Measurements from ENCODE around the gene KAZALD1.

The KAZALD1 gene, protein sequence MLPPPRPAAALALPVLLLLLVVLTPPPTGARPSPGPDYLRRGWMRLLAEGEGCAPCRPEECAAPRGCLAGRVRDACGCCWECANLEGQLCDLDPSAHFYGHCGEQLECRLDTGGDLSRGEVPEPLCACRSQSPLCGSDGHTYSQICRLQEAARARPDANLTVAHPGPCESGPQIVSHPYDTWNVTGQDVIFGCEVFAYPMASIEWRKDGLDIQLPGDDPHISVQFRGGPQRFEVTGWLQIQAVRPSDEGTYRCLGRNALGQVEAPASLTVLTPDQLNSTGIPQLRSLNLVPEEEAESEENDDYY

DNA sequence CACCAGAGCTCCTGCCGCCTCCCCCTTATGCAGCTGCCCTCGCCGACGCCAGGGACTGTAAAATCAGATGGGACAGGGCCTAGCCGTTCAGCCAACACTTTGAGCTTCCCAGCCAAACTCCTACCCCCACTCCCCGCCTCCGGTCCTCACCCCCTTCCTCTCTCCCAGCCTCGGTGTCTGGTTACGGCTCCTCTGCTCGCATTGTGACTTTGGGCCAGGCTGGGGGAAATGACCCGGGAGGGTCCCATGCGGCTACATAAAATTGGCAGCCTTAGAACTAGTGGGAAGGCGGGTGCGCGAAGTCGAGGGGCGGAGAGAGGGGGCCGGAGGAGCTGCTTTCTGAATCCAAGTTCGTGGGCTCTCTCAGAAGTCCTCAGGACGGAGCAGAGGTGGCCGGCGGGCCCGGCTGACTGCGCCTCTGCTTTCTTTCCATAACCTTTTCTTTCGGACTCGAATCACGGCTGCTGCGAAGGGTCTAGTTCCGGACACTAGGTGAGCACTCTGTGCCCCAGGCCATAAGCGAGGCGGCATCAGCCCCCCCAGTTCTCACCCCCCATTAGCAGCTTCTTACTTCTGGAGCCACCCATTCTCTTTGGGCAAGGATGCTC lies at the start of gene KAZALD1:
Gene KAZALD1, plus strand, starts transcription at position 366 of the 608 bp plus-strand sequence. CDS start 604 bp downstream, outside the sequence.
- no peak for DNase-seq

DNA sequence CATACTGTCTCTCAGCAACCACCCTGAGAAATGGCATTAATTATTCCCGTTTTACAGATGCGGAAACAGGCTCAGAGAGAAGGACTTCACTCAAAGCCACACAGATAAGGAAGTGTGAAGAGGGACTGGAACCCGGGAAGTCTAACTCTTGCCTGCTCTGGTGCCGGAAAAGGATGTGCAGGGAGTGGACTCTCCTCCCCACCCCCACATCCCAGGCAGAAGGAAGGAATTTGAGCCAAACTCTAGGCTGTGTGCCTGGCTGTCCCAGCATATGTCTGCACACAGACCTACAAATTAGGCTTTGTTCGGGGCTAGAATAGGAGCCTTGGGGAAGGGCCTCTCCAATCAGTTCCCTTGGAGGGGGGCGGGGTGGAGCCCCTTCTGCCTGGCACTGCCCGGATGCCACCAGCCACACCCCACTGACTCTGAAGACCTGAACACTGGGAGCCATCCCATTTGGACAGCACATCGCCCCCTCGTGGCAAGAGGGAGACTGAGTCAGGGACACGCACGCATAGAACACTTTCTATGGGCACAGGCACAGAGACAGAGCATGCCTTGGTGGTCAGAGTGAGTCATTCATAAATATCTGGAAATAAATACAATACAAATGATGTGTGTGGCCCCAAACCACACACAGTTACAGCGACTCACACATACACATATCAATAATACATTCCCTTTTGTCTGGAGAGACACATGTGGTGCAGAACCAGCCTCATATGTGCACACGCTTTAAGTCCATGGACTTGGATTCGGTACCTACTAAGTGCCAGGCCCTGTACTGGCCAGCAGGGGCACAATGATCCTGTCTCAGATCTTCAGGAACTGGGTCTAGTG lies 49.0 kb upstream of the KAZALD1 start:
- peak; percentile 79 to 81 for DNase-seq

DNA sequence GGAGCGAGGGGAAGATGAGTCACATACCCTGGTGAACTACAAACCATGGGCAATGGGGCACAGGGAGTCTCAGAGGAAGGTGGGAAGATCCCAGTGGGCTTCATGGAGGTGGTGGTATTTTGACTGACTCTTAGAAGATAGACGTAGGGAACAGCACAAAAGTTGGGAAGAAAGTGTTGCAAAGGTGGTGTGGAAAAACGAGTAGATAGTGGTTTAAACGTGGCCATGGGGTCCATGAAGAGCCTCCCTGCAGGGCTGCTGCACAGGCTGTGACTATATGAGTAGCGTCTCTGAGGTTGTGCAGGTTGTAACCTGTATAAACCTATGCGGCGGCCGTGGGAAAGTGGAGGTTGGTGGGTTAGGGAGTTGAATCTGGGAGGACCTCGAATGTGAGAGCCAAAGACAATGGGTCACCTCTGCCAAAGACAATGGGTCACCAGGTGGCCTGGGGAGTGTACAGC lies 48.4 kb upstream of the KAZALD1 start:
- DNase-seq: no peak

DNA sequence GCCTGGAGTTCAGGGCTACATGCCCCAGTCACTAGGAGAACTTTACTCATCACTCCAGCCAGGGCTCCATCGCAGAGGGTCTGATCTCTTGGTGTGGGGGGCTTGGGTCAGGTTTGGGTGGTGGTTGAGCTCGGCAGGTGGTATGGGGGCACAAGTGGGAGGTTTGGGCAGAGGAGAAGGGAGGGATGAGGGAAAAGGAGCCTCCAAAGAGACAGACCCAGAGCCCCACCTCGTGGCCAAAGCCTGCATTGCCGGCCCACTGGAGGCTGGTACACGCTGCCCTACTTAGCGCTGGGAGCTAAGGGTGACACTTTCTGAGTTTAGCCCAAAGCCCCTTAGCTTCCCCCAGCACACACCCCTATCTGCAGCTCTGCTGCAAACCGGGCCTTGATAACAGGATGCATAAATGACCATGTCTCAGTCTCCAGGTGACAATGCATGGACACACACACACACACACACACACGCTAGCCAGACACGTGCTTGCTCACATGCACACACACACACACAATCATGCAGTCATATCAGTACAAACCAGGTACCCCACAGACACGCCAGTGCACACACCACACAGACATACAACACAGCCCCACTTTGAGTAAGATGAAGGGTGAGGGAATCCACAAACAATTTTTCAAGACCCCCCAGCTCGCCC lies 47.4 kb upstream of the KAZALD1 start:
- peak in 1 of 2 donors; percentile 94 for DNase-seq

DNA sequence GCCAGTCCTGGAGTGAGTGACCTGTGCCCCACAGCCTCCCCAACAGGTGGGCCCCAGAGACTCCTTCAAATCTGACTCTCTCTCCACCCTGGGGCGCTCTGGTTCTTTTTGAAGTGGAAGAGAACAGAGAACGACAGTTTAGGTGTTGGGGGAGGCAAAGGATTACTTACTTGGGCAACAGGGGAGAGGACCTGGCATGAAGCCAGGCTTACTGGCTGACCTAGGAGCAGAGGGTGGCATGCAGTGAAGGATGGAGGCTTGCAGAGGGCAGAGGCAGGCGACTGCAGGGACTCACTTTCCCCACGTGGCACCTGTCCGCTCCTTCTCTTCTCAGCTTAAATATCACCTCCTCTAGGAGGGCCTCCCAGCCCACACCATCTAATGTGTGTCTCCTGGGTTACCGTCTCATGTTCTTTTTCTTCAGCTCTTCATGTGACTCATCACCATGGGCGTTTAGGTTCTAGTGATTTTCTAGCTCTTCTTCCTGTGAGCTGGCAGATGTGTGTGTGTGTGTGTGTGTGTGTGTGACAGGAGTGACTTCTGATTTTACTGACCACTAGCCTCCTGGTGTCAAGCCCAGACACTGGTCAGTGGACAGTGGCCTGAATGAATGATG lies 46.7 kb upstream of the KAZALD1 start:
- DNase-seq: no peak

DNA sequence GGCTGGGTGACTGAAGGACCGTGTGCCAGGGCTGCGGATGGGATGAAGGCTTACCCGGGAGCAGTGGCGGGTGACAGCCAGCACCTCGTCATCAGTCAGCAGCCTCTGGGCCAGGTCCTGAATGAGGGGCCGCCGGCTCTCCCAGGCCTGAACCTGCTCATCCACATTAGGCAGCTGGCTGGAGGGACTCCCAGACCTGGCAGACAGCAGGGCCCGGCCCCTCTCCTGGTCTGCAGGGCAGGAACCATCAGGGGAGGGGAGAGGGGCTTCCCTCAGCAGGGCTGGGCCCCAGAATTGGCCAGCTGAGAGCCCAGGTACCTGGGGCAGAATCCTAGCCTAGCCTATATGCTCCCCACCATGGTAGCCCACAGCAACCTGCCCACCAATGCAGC lies 46.2 kb upstream of the KAZALD1 start:
- no peak for DNase-seq

DNA sequence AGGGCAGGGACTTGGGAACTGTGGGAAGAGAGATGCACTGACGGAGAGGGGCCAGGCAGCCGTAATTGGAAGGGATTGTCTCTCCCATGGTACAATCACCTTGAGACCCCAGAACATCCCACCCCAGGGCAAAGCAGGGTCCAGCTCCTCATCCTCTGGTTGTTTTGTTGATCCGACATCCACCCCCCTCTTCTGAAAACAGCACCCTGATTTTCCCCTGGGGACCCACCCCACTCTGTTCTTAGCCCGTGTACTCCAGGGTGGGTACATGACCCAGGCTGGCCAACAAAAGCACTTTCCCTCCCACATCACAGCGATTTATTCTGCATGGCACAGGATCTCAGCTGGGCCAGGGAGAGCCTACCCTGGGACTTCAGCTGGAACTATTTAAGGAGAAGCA lies 45.0 kb upstream of the KAZALD1 start:
- DNase-seq: no peak

DNA sequence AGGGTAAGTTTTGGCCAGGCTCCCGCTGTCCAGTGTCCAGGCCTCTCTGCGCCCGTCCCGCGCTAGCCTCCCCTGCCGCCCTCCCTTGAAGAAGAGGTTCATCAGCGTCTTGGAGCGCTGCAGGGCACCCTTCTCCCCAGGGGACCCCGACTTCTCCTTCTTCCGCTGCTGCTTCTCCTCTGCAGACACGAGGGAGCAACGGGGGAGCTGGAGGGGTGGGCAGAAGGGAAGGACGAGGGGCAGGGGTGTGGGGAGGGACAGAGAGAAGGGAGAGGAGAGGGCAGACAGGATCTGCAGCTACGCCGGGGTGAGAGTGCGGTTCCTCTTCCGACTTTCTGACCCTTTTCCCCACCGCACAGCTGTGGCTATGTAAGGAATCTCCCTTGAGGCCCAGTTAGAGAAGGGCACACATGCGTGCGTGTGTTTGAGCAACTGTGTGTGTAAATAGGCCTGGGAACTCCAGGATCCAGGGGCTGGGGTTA lies 43.6 kb upstream of the KAZALD1 start:
- peak; percentile 54 to 62 for DNase-seq

DNA sequence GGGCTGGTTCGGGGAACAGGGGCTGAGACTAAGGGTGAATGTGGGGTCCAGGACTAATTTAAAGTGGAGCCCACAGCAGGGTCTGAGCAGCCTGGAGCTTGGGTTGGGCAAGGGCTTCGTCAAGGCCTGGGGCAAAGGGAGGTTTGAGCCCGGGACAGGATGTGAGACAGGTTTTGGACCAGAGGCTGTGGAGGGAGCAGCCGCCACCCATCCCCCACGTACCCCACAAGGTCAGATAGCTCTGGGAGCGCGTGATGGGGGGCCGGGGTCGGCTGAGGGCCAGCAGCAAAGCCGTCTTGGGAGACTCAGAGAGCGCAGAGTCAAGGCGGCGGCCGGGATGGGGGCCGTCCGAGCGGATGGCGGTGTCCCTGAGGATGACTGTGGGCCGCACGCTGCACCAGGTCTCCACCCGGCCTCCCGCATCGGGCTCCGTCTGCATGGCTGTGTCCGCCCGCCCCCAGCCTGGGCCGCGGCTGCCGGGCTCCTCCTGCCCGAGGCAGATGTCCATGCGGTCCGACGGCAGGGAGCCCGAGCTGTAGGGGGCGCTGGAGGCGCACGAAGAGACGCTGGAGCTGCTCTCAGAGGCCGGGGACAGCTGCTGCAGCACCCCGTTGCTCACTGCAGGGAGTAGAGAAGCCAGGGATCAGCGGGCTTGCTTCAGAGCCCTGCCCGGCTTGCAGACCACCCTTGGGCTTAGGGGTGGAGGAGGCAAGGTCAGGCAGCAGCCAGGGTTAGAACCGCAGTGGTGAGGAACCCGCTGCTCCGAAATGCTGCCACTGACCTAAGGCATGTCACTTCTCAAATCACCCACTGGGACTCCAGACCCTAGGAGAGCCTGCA lies 43.0 kb upstream of the KAZALD1 start:
- peak; percentile 68 to 92 for DNase-seq

DNA sequence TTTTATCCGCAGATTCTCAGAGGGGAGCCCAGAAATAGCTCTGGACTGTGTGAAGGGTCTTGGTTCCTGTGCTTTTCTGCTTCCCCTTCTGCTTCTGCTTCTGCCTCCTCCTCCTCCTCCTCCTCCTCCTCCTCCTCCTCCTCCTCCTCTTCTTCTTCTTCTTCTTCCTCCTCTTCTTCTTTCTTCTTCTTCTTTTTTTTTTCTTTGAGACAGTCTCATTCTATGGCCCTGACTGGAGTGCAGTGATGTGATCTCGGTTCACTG lies 42.4 kb upstream of the KAZALD1 start:
- no peak for DNase-seq

DNA sequence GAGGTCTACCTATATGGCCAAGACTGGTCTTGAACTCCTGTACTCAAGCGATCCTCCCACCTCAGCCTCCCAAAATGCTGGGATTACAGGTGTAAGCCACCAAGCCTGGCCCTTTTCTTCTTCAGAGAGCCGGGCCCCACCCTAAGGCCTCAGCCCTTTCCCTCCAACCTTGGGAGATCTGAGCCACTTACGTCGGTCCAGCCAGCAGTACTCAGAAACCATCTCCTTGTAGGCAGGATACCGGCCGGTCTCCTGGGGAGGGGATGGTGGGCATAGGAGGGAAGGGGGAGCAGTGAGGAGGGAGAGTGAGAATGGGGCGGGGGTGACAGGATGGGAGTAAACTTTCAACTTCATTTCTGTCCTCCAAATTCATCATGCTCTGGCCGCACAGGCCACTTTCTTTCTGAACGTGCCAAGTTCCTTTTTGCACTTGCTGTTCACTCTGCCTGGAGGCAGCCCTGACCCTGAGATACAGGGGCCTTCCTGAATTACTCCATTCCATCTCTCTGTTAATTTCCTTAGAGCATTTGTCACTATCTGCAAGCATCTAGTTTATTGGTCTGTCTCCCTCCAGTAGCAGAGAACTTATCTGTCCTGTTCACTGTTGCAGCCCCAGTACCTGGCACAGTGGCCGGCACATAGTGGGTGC lies 41.2 kb upstream of the KAZALD1 start:
- peak in 1 of 2 donors; percentile 68 for DNase-seq

DNA sequence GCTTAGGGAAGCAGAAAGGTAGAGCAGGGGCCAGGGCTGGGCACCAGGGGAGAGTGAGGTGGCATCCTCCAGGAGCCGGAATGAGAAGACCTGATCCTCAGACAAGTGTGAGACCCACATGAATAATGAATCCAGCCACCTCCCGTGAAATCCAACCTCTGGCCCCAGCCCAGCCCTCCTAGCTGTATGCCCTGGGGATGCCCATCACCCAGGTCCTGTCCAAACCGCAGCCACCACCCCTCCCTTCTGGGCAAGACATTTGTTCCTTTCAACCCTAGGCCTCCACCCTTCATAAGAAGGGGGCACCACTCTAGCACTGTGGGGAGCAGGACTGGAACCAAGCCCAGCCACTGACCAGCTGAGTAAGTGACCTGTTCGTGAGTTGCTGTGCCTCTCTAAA lies 40.5 kb upstream of the KAZALD1 start:
- DNase-seq: no peak

DNA sequence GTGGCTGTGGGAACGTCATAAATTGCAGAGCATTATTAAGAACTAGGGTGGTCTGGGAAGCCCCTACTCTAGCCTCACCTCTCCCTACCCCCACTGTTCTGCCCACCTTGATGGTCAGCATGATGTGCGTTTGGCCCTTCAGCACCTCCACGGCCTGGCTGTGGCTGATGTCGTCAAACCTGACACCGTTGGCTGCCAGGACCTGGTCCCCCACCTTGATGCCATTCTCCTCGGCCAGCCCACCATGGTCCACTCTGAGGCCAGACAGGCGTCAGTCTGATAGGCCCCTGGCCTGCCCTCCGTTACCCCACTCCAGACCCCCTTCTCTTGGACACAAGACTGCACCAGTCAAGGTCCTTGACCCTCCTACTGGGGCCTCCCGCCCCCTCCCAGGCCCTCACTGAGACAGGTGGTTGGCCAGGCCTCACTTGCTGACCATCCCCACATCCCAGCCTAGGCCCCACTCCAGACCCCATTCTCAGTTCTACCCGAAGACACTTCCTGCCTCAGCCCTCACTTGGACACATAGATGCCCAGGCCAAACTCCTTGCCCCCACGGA lies 40.0 kb upstream of the KAZALD1 start:
- DNase-seq: no peak

DNA sequence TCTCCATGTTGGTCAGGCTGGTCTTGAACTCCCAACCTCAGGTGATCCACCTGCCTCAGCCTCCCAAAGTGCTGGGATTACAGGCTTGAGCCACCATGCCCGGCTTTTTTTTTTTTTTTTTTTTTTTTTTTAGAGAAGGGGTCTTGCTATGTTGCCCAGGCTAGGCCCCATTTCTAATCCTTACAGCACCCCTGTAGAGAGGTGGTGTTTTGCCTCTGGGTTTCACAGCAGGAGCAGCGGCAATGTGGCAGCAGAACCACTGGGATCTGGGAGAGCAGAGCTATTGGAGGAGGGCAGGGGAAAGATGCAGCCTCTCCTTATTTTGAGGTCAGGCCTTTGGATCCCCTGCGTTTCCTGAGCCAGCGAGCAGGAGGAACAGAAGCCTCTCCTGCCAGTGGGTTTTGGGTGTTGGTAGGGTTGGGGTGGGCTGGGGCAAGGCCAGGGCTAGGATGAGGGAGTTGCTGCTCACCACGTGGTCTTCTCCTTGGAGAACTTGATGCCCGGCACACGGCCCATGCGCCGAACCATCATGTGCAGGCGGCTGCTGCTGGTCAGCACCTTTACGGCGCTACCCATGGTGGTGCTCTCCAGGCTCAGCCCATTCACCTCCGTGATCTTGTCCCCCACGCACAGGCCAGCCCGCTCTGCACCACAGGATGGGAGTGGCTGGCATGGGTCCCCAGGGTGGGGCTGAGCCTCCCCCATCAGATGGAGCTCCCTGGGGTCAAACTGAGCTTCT lies 38.7 kb upstream of the KAZALD1 start:
- no peak for DNase-seq

DNA sequence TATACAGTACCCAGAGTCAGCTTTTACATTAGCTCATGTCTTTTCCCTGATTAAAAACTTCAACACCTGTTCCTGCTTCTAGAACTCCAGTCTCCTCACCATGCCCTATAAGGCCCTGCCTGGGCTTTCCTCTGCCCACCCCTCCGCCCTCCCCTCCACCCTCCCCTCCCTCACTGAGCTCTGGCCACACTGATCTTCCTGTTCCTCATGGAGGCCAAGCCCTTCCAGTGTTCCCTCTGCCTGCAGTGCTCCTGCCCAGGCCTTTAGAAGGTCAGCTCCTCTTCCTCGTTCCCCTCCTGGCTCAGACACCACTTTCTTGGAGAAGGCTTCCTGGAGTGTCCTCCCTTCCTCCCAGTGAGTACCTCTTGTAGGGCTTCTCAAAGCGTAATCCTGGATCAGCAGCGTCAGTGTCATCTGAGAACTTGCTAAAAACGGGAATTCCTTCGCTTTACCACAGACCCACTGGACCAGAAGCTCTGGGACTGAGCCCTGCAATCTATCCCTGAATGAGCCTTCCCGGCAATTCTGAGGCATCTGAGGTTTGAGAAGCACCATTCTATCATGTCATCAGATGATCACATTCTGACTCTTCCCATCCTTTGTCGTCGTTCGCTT lies 34.6 kb upstream of the KAZALD1 start:
- peak; percentile 50 to 75 for DNase-seq

DNA sequence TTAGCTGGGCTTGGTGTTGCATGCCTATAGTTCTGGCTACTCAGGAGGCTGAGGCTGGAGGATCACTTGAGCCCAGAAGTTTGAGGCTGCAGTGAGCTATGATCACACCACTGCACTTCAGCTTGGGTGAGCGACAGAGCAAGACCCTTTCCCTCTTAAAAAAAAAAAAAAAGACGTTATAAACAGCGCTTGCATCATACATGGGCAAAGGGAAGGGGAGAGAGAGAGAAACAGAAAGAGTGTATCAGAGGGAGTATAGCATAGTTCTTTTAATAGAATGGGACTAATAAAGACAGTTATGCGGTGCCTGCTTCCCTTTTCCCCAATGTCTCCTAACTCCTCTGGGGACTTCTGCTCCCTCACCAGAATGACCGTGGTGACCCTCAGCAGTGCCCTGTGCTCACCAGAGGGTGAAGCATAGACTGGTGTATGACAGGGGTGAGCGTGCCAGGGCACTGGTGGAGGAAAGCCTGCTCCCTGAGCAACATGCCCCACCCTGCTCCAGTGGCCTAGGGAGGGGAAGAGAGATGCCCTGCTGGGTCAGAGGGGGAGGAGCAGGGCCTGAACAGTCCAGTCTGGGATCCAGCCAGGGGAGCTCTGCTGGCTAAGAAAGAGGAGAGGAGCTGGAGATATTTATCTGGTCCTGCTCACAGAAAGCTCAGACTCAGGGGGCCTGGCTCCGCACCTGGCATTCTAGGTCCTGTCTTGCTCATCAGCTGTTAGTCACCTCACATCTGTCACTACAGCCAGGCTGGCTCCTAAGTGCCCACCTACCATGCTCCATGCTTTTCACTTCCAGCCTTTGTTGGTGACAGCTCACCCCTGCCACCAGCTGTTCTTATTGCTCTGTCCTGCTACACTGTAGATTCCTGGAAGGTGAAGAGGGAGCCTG lies 33.1 kb upstream of the KAZALD1 start:
- peak in 1 of 2 donors; percentile 52 for DNase-seq

DNA sequence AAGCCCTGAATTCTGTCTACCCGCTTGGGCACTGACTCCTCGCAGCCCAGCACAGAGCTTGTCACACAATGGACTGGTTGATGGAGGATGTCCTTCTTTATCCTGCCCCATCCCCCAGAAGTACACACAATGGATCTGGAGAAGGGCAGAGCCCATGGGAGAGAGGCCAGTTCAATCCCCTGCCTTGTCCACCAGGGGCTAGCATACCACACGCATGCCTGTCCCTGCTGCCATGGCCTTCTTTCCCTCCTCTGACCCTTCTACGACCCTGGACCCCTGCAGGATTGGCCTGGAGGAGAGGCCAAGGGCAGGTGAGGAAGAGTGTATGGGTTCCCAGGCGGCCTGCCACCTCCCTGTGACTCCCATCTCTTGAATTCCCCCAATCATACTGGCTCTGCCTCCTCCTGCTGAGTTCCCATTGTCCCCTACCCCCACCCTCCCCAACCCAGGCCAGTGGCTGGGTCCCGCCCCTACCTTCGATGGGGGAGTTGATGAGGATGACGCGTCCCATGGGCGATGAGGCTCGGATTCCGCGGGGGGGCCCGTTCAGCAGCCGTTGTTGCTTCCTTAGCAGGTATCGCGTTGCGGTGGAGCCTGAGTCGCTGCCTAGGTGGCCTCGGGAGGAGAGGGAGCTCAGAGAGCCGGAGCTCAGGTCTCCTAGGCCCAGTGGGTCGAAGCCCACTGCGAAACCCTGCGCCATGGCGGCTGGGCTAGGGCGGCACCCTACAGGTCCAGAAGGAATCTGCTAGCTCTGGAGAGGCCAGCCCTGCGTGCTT lies 32.1 kb upstream of the KAZALD1 start:
- DNase-seq: no peak
